GM20431 (cell line): ENCODE results near the gene ZMAT3.
"Not testable (repeated sequence)": the region's sequence is repeated elsewhere in the genome, so short reads cannot be mapped to it uniquely, and the experiment has no call there.

Experiments used
- in situ Hi-C: fragments of 300-500 bp; cut with MseI, MboI; formaldehyde crosslinking; loops from one replicate; pipeline ENCODE4 v1.15.0; 2020; ENCODE audit warnings: low sequenced_read_pairs; ENCODE audit not compliant: unreplicated experiment

The ZMAT3 gene

DNA sequence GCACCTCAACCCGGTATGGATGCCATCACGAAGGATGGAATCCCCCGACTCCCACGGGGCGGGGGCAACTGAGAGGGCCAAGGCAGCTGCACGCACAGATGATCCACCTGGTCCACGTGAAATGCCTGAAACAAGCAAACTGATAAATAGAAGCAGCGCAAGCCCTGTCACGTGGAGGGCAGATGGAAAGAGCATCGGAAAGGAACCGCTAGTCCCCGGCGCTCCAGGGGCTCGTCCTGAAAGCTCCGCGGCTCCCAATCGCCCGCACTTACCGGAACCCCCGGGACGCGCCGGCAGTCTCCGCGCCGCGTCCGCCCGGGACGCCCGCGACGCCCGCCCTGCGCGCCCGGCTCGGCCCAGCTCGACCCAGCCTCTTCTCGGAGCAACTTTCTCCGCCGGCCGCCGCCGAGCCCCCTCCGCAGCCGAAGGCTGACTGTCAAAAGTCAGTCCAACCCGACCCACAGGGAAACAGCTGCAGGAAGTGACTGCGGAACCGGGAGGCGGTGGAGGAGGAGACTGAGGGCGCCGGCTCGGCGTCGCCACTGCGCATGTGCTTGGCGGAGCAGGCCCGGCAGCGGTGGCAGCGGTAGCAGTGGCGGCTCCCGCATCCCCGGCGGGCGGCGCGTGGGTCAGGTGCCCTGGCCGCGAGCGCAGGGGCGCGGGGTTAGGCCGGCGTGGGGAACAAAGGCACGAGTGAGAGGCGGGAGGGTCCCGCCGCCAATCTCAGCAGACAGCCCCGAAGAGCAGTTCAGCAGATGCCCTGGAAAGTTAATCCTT is at the start of gene ZMAT3:
TSS of gene ZMAT3 (minus strand) at position 487 of the 777 bp plus-strand sequence. CDS start 4,057 bp downstream, outside the sequence.
- in situ Hi-C loops = loop anchor here (10.0 kb wide), 1 partner anchor 57 kb away; no protein-coding TSS in a partner anchor

- in situ Hi-C loops = no loop called here
Observed at GRCh38 chr3:179116816-179117215, 45.2 kb upstream of the ZMAT3 start.

GRCh38 chr3:179115444-179115843 is 43.8 kb upstream of the ZMAT3 start:
- in situ Hi-C loops = not testable (repeated sequence)

DNA sequence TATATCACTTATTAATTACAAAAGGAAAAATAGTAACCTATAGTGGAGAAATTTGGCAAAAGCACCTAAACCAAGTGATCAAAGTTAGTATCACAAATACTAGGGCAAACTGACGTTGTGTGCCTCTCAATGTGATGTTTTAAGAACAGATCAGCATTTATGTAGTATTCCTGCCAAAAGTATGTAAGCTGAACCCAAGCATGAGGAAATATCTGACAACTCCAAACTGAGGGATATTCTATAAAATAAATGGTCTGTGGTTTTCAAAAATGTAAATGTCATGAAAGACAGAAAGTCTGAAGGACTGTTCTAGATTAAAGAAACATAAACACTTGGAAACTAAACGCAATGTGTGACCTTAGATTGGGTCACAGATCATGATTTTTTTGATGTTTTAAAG is 42.3 kb upstream of the ZMAT3 start:
- in situ Hi-C loops = no loop called here

GRCh38 chr3:179108086-179108485 is 36.5 kb upstream of the ZMAT3 start:
- in situ Hi-C loops = no loop called here

GRCh38 chr3:179107617-179108016 is 36.0 kb upstream of the ZMAT3 start:
- in situ Hi-C loops = no loop called here

DNA sequence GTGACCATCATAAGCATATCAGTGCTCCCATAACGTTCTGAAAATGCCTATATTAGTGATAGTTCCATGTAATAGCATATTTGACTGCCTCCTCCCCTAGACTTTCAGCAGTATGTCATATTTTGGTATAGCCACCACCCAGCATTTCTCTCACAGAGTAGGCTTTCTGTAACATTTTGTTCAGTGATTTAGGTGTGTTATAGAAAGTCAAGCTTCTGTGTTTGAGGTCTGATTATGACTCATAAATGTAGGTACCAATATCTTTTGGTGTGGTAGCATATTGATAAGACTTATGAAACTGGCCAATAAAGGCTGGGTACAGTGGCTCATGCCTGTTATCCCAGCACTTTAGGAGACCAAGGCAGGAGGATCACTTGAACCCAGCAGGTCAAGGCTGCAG is 34.3 kb upstream of the ZMAT3 start:
- in situ Hi-C loops = no loop called here

- in situ Hi-C loops = no loop called here
Observed at GRCh38 chr3:179100652-179101051, 29.0 kb upstream of the ZMAT3 start.

DNA sequence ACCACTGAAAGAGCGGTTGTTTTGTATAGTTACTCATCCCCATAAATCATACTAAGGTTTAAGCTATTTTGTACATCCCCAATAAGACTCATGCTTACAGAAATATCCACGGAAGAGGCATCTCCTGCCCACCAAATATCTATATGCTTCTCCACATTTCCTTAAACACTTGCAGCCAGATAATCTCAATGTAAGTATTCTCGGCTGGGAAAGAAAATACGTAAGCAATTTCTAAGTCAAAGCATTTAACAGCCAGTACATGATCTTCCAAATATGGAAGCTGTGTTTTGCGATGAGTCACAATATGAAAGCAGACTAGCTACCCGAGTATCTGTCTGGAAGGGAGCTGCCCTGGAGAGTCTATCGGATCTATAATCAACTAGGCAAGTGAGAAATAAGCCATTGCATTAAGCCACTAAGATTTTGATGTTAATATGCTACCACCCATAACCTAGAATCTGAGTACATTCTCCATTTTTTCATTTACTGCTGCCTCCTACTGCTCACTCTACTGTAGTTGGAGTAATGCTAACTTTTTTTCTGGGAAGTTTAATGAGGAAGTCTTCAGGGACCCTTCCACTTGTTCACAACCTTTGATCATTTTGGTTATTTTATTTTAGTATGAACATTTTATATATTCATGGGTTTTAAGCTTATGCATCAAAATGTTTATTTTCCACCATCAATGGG is 26.9 kb upstream of the ZMAT3 start:
- in situ Hi-C loops = no loop called here

DNA sequence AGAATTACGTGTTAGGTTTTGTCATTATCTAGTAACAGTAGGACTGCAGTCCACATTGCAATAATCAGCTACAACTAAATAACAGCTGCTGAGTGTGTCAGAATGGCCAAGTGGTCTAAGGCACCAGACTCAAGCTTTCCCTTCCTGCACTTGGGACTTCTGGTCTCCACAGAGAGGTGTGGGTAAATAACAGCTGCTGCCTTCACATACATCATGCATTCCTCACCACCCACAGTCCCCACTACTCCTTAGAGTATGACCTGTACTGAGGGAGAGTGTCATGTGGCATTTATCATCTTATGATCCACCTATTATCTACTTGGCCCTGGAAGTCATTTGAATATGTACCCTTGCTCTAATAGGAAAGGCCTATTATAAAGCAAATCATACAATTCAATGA is 22.2 kb upstream of the ZMAT3 start:
- in situ Hi-C loops = no loop called here

- in situ Hi-C loops = no loop called here
Observed at GRCh38 chr3:179091113-179091512, 19.5 kb upstream of the ZMAT3 start.

DNA sequence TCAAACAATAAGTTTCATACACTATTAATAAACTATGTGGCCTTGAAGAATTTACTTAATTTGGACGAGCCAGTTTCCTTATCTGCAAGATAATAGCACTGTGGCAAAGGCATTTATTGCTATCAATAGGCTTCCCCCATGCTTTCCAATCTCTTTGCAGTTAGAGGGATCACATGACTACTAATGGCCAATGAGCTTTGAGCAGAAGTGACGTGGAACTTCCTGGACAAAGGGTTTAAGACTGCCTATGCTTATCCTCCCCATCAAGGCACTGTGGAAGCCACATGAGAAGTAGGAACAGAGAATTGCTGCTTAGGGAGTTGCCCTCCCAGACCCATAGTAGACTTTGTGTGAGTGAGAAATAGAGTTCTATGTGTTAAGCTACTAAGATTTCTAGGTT is 16.7 kb upstream of the ZMAT3 start:
- in situ Hi-C loops = no loop called here

- in situ Hi-C loops = no loop called here
Observed at GRCh38 chr3:179083977-179084376, 12.4 kb upstream of the ZMAT3 start.

- in situ Hi-C loops = no loop called here
Observed at GRCh38 chr3:179082416-179082815, 10.8 kb upstream of the ZMAT3 start.

GRCh38 chr3:179081885-179082284 is 10.3 kb upstream of the ZMAT3 start:
- in situ Hi-C loops = no loop called here

- in situ Hi-C loops = loop anchor here (10.0 kb wide), 1 partner anchor 65 kb away; no protein-coding TSS in a partner anchor
Observed at GRCh38 chr3:179079537-179079936, 7.9 kb upstream of the ZMAT3 start.

DNA sequence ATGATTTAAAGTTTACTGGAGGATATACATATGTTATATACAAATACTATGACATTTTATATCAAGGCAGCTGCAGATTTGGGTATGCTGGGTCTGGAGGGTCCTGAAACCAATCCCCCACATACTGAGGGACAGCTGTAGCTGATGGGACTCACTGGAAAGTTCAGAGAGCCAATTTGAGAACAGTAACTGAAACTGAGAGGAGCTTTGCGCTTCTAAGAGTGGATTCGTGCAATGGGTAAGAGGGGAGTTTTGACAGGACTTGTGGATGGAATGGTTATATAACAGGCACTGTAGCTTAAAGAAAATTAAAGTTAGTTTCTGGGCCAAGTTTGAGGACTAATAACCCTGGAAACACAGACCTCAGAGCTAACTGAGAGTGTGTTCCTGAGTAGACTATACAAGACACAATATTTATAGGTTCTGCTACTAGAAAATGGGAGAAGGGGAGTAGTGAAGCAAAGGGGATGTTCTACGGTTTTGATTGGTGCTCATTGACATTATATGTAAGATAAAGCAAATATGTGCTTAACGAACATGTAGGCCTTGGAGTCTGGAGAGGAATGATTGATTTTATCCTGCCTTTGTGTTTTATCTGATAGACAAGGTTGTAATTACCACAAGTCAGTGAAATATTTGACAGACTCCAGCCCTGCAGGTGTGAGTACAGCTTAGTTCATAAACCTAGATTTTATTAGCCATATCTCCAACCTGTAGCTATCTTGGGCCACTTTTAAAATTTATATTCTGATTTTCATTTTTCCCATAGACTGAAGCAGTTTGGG is 4.8 kb upstream of the ZMAT3 start:
- in situ Hi-C loops = loop anchor here (10.0 kb wide), 1 partner anchor 62 kb away; no protein-coding TSS in a partner anchor

DNA sequence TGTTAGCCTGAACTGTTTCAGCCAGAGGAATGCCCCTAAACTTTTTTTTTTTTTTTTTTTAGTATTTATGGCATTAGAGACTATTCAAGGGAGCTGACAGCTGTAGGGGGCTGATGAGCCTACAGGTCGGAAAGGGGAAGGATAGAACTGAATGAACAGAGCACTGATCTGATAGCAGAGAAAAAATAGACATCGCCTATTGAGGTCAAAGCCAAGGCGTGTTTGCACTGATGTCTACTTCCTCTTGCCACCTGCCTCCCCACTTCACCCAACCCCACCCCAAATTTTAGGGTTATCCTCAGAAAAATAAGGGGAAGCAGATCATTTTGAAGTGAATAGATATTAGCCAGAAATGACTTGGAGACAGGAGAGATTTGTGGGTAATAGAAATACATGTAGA is 3.0 kb upstream of the ZMAT3 start:
- in situ Hi-C loops = loop anchor here (10.0 kb wide), 1 partner anchor 60 kb away; no protein-coding TSS in a partner anchor

DNA sequence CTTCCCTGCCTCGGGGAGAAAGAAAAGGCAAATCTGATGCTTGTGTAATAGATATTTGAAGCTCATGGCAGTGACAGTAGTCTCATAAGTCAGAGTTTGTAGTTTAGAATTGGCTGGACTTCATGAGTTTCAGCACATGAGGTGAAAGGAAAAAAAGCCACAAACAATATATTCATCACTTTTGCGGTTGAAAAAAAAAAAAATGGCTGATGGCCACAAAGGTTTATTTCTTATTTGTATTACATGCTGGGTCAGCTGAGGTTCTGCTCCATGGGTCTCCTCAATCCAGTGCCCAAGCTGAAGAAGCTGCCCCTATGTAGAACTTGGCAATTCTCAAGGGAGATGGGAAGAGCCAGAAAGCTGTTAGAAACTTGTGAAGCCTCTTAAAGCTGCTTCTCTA is 2.2 kb upstream of the ZMAT3 start:
- in situ Hi-C loops = loop anchor here (10.0 kb wide), 1 partner anchor 59 kb away; no protein-coding TSS in a partner anchor

DNA sequence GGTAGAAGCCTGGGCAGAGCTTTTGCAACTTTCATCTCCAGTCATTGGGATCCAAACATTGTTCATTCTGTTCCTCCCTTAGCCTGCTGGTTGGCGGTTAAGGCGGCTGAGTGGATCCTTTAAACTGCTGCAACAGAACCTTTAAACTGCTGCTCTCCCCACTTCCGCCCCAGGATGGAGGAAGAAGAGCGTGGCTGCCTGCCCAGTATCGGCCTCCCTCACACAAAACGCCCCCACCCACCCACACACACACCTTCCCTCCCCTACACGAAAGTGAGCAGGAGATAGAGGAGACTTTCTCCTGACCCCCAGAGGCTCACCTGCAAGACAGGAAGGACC is 460 bp upstream of the ZMAT3 start:
- in situ Hi-C loops = loop anchor here (10.0 kb wide), 1 partner anchor 57 kb away; no protein-coding TSS in a partner anchor

DNA sequence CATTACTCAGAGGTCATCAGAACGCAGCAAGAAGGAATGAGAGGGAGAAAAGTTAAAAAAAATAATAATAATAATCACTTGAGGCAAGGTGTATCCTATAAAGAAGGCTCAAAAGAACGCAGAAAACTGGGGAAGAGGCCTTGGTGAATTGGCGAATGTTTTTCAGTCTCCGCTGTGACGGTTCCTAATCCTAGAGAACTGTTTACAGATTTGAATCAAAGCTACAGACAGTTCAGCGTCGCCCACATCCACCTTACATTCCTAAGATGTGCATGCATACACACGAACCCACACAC is 634 bp downstream of the ZMAT3 start:
- in situ Hi-C loops = loop anchor here (10.0 kb wide), 1 partner anchor 56 kb away; no protein-coding TSS in a partner anchor
